Measurements from ENCODE around the gene SPINT1. TPM values are rescaled to one million over a fixed set of nuclear protein-coding genes. Genes with fewer than 3 reads are reported as not detected.

The SPINT1 gene
- total RNA-seq, 2 experiments from 2014 or later = 1.7 to 2.9 TPM

GRCh38 chr15:40815042-40815698 lies 28.7 kb upstream of the SPINT1 start:
- peaks cover 3% of the 10 kb centered on the region for H3K27me3 Mint-ChIP-seq
- no peak overlapping the region for H3K4me3 Mint-ChIP-seq
- no peaks in the 10 kb centered on the region for H3K4me1 Mint-ChIP-seq
- H3K36me3 Mint-ChIP-seq (ENCODE audit: low read depth) = peaks cover 10% of the 10 kb centered on the region
- no peak overlapping the region for H3K27ac Mint-ChIP-seq
- POLR2A ChIA-PET = no interaction called here
- H3K9me3 Mint-ChIP-seq = no peaks in the 10 kb centered on the region
- CTCF ChIA-PET = interaction anchor here (0.6 to 1.9 kb wide), 5 partner anchors 14 to 43 kb away, joined by 3 to 5 read pairs (median 4); partner anchors contain the start of gene SPINT1
- no peak for DNase-seq

- CTCF ChIA-PET = interaction anchor here (0.6 kb wide), 2 partner anchors 38 to 65 kb away, joined by 3 read pairs; no protein-coding TSS in a partner anchor
- no peak overlapping the region for H3K4me3 Mint-ChIP-seq
- DNase-seq = no peak
- H3K36me3 Mint-ChIP-seq (ENCODE audit: low read depth) = peaks cover 10% of the 10 kb centered on the region
- no peak overlapping the region for H3K27ac Mint-ChIP-seq
- no peaks in the 10 kb centered on the region for H3K4me1 Mint-ChIP-seq
- H3K27me3 Mint-ChIP-seq = peaks cover 4% of the 10 kb centered on the region
- POLR2A ChIA-PET = interaction anchor here (0.6 kb wide), 1 partner anchor 414 kb away, joined by 3 read pairs; no protein-coding TSS in a partner anchor
- H3K9me3 Mint-ChIP-seq = no peaks in the 10 kb centered on the region
Measured at GRCh38 chr15:40819048-40819447, 24.8 kb upstream of the SPINT1 start.

- no peaks in the 10 kb centered on the region for H3K9me3 Mint-ChIP-seq
- H3K36me3 Mint-ChIP-seq (ENCODE audit: low read depth) = no peaks in the 10 kb centered on the region
- no peak overlapping the region for H3K27ac Mint-ChIP-seq
- H3K27me3 Mint-ChIP-seq = peaks cover 6% of the 10 kb centered on the region
- no peak overlapping the region for H3K4me3 Mint-ChIP-seq
- H3K4me1 Mint-ChIP-seq = no peaks in the 10 kb centered on the region
- DNase-seq = no peak
- ChIA-PET CTCF (no interaction called here), POLR2A (no interaction called here)
Measured at GRCh38 chr15:40821195-40821594, 22.7 kb upstream of the SPINT1 start.

- ChIA-PET POLR2A (no interaction called here), CTCF (no interaction called here)
- H3K27ac Mint-ChIP-seq = no peak overlapping the region
- H3K9me3 Mint-ChIP-seq = no peaks in the 10 kb centered on the region
- no peaks in the 10 kb centered on the region for H3K36me3 Mint-ChIP-seq (ENCODE audit: low read depth)
- no peaks in the 10 kb centered on the region for H3K4me1 Mint-ChIP-seq
- H3K4me3 Mint-ChIP-seq = no peak overlapping the region
- H3K27me3 Mint-ChIP-seq = peaks cover 8% of the 10 kb centered on the region
- DNase-seq = no peak
Measured at GRCh38 chr15:40823572-40824343, 20.1 kb upstream of the SPINT1 start.

GRCh38 chr15:40825661-40826422 lies 18.0 kb upstream of the SPINT1 start:
- CTCF ChIA-PET = no interaction called here
- H3K27me3 Mint-ChIP-seq = peaks cover 8% of the 10 kb centered on the region
- no peaks in the 10 kb centered on the region for H3K36me3 Mint-ChIP-seq (ENCODE audit: low read depth)
- H3K4me1 Mint-ChIP-seq = no peaks in the 10 kb centered on the region
- no peak overlapping the region for H3K27ac Mint-ChIP-seq
- POLR2A ChIA-PET = no interaction called here
- DNase-seq = no peak
- H3K4me3 Mint-ChIP-seq = no peak overlapping the region
- no peaks in the 10 kb centered on the region for H3K9me3 Mint-ChIP-seq

GRCh38 chr15:40826423-40827075 lies 17.3 kb upstream of the SPINT1 start:
- Mint-ChIP-seq H3K9me3 (no peaks in the 10 kb centered on the region), H3K27ac (no peak overlapping the region), H3K27me3 (peaks cover 8% of the 10 kb centered on the region), H3K36me3 (ENCODE audit: low read depth) (no peaks in the 10 kb centered on the region), H3K4me3 (no peak overlapping the region), H3K4me1 (no peaks in the 10 kb centered on the region)
- no peak for DNase-seq
- ChIA-PET CTCF (no interaction called here), POLR2A (no interaction called here)

- ChIA-PET POLR2A (no interaction called here), CTCF (interaction anchor here (0.9 to 1.1 kb wide), 3 partner anchors 10 to 81 kb away, joined by 3 to 4 read pairs (median 3); partner anchors contain the start of gene SPINT1)
- Mint-ChIP-seq H3K36me3 (ENCODE audit: low read depth) (no peaks in the 10 kb centered on the region), H3K9me3 (no peaks in the 10 kb centered on the region), H3K27me3 (peaks cover 8% of the 10 kb centered on the region), H3K4me1 (no peaks in the 10 kb centered on the region), H3K27ac (no peak within 1 kb of the TSS), H3K4me3 (no peak within 1 kb of the TSS)
- no peak for DNase-seq
Measured at GRCh38 chr15:40828447-40829036, 15.3 kb upstream of the SPINT1 start, which contains the start of gene PPP1R14D. Gene PPP1R14D, minus strand, starts transcription at chr15:40828708. Its CDS starts 67 bp downstream, at chr15:40828641.

- ChIA-PET CTCF (interaction anchor here (0.9 to 1.1 kb wide), 2 partner anchors 15 to 81 kb away, joined by 3 read pairs; partner anchors contain the start of gene SPINT1), POLR2A (no interaction called here)
- Mint-ChIP-seq H3K36me3 (ENCODE audit: low read depth) (no peaks in the 10 kb centered on the region), H3K4me3 (no peak overlapping the region), H3K4me1 (no peaks in the 10 kb centered on the region), H3K27ac (no peak overlapping the region), H3K9me3 (no peaks in the 10 kb centered on the region), H3K27me3 (peaks cover 7% of the 10 kb centered on the region)
- DNase-seq = no peak
Measured at GRCh38 chr15:40829115-40829514, 14.7 kb upstream of the SPINT1 start.

GRCh38 chr15:40830884-40831283 lies 13.0 kb upstream of the SPINT1 start:
- no peaks in the 10 kb centered on the region for H3K4me1 Mint-ChIP-seq
- no peaks in the 10 kb centered on the region for H3K36me3 Mint-ChIP-seq (ENCODE audit: low read depth)
- H3K9me3 Mint-ChIP-seq = no peaks in the 10 kb centered on the region
- DNase-seq = no peak
- no peak overlapping the region for H3K4me3 Mint-ChIP-seq
- ChIA-PET POLR2A (no interaction called here), CTCF (interaction anchor here (1.6 kb wide), 1 partner anchor 15 kb away, joined by 4 read pairs; no protein-coding TSS in a partner anchor)
- H3K27ac Mint-ChIP-seq = no peak overlapping the region
- H3K27me3 Mint-ChIP-seq = peaks cover 5% of the 10 kb centered on the region

- peaks cover 3% of the 10 kb centered on the region for H3K27me3 Mint-ChIP-seq
- H3K27ac Mint-ChIP-seq = no peak overlapping the region
- H3K36me3 Mint-ChIP-seq (ENCODE audit: low read depth) = no peaks in the 10 kb centered on the region
- no peak overlapping the region for H3K4me3 Mint-ChIP-seq
- no peaks in the 10 kb centered on the region for H3K4me1 Mint-ChIP-seq
- POLR2A ChIA-PET = no interaction called here
- no peaks in the 10 kb centered on the region for H3K9me3 Mint-ChIP-seq
- CTCF ChIA-PET = no interaction called here
- DNase-seq = no peak
Measured at GRCh38 chr15:40831861-40832260, 12.0 kb upstream of the SPINT1 start.

GRCh38 chr15:40832903-40833302 lies 10.9 kb upstream of the SPINT1 start:
- Mint-ChIP-seq H3K4me3 (no peak overlapping the region), H3K27me3 (peaks cover under 1% of the 10 kb centered on the region), H3K27ac (no peak overlapping the region), H3K36me3 (ENCODE audit: low read depth) (no peaks in the 10 kb centered on the region), H3K4me1 (no peaks in the 10 kb centered on the region), H3K9me3 (no peaks in the 10 kb centered on the region)
- ChIA-PET CTCF (no interaction called here), POLR2A (no interaction called here)
- no peak for DNase-seq

GRCh38 chr15:40836020-40836419 lies 7.8 kb upstream of the SPINT1 start:
- no peak for DNase-seq
- H3K4me1 Mint-ChIP-seq = no peaks in the 10 kb centered on the region
- H3K36me3 Mint-ChIP-seq (ENCODE audit: low read depth) = no peaks in the 10 kb centered on the region
- ChIA-PET CTCF (no interaction called here), POLR2A (no interaction called here)
- H3K27ac Mint-ChIP-seq = no peak overlapping the region
- no peaks in the 10 kb centered on the region for H3K9me3 Mint-ChIP-seq
- no peak overlapping the region for H3K4me3 Mint-ChIP-seq
- peaks cover 4% of the 10 kb centered on the region for H3K27me3 Mint-ChIP-seq

Data from activated CD4-positive, alpha-beta T cell treated with anti-CD3 and anti-CD28 coated beads, Interleukin-2, amount 10 ng/mL, durations not matched to agents 7 days and 5 days (primary cell).